Prostate gland (tissue), 2 donors: ENCODE data around the gene MSRB3. TPM values are rescaled to one million over a fixed set of nuclear protein-coding genes. Genes with fewer than 3 reads are reported as not detected.

Experiments used
- DNase-seq: peaks from one replicate; pipeline ENCODE4 v3.0.0-alpha.2; 2019; ENCODE audit warnings: low spot score
- H3K27ac ChIP-seq, 2 donors: fragments of 200-600 bp; sonication (generic); 2 replicates each; pipeline ENCODE4 v1.5.1; 2017 to 2019
- H3K27me3 ChIP-seq: fragments of 200-600 bp; sonication (generic); replicated peaks from 2 replicates; pipeline ENCODE4 v1.5.1; 2019; ENCODE audit not compliant: insufficient read depth
- H3K36me3 ChIP-seq, 2 donors: fragments of 200-600 bp; sonication (generic); 1 replicate in 1 of 2; 2 replicates in 1 of 2; pipeline versions ENCODE4 v1.5.1 to v1.8.1; 2017 to 2019
- H3K4me1 ChIP-seq: fragments of 200-600 bp; sonication (generic); replicated peaks from 2 replicates; pipeline ENCODE4 v1.5.1; 2019
- H3K4me3 ChIP-seq, 2 donors: fragments of 200-600 bp; sonication (generic); 2 replicates each; pipeline ENCODE4 v1.5.1; 2017 to 2019
- H3K9me3 ChIP-seq: fragments of 200-600 bp; sonication (generic); 2 replicates; pipeline ENCODE4 v1.5.1; 2017
- CTCF ChIP-seq, 4 experiments: fragments of 200-600 bp in 2 of 4; fragments of 450-650 bp in 2 of 4; sonication (generic) in 2 of 4; IDR thresholded peaks; 1 replicate in 3 of 4; 2 replicates in 1 of 4; pipeline ENCODE4 v1.5.1; 2016 to 2019; ENCODE audit warnings: antibody characterized with exemption in 4 of 4, mild to moderate bottlenecking in 2 of 4, moderate library complexity in 2 of 4
- POLR2A ChIP-seq: fragments of 450-650 bp; IDR thresholded peaks from one replicate; pipeline ENCODE4 v1.6.1; 2016; ENCODE audit warnings: antibody characterized with exemption, mild to moderate bottlenecking
- POLR2AphosphoS5 ChIP-seq: sonication (generic); formaldehyde crosslinking; IDR thresholded peaks from one replicate; pipeline ENCODE4 v1.6.1; 2017; ENCODE audit warnings: antibody characterized with exemption
- WGBS: methylation state at CpG from one replicate; pipeline ENCODE4 v1.1.5; 2018; 5-methylcytosine and 5-hydroxymethylcytosine counted together
- intact Hi-C: fragments of 100-400 bp; cut with DNase I; formaldehyde crosslinking; loops from one replicate; pipeline ENCODE4 v1.14.2; 2022
- total RNA-seq, 2 donors: library from RNA; depleted of rRNA; stranded (reverse); fragments of >200 nt; gene quantifications; one replicate each; pipeline ENCODE4 v1.1.0, GENCODE V29; 2016

The MSRB3 gene
- total RNA-seq, 2 donors from 2014 or later: 32.2 to 42.9 TPM

GRCh38 chr12:65432651-65433050 lies 154.2 kb downstream of the MSRB3 start:
- intact Hi-C loops: no loop called here
- 3% methylated on average over 1 of the region's 1 CpG for WGBS
- H3K36me3 ChIP-seq: no peaks in the 10 kb centered on the region
- H3K4me3 ChIP-seq: no peak overlapping the region
- no peak for TF ChIP-seq POLR2A
- no peak for TF ChIP-seq POLR2AphosphoS5
- no peak for TF ChIP-seq CTCF (IDR thresholded peaks at IDR 0.05)
- no peaks in the 10 kb centered on the region for H3K4me1 ChIP-seq
- no peak overlapping the region for H3K27ac ChIP-seq
- H3K27me3 ChIP-seq: no peaks in the 10 kb centered on the region
- DNase-seq: no peak
- H3K9me3 ChIP-seq: no peaks in the 10 kb centered on the region

- H3K36me3 ChIP-seq: no peaks in the 10 kb centered on the region
- H3K27me3 ChIP-seq: no peaks in the 10 kb centered on the region
- H3K4me1 ChIP-seq: no peaks in the 10 kb centered on the region
- no peaks in the 10 kb centered on the region for H3K9me3 ChIP-seq
- TF ChIP-seq POLR2A: no peak
- no peak for TF ChIP-seq CTCF (IDR thresholded peaks at IDR 0.05)
- TF ChIP-seq POLR2AphosphoS5: no peak
- no peak overlapping the region for H3K4me3 ChIP-seq
- intact Hi-C loops: no loop called here
- no peak overlapping the region for H3K27ac ChIP-seq
- no peak for DNase-seq
- 76% methylated on average over 3 of the region's 3 CpGs for WGBS
These were observed 156.3 kb downstream of the MSRB3 start for GRCh38 chr12:65434737-65435136.

GRCh38 chr12:65443038-65443437 lies 164.6 kb downstream of the MSRB3 start:
- Histone ChIP-seq H3K9me3 (no peaks in the 10 kb centered on the region), H3K36me3 (no peaks in the 10 kb centered on the region), H3K4me3 (no peak overlapping the region), H3K27ac (no peak overlapping the region), H3K4me1 (no peaks in the 10 kb centered on the region), H3K27me3 (no peaks in the 10 kb centered on the region)
- TF ChIP-seq POLR2AphosphoS5: no peak
- no peak for TF ChIP-seq POLR2A
- TF ChIP-seq CTCF (IDR thresholded peaks at IDR 0.05): no peak
- intact Hi-C loops: no loop called here
- DNase-seq: no peak
- 77% methylated on average over 2 of the region's 2 CpGs for WGBS

- no peak for TF ChIP-seq POLR2AphosphoS5
- TF ChIP-seq CTCF (IDR thresholded peaks at IDR 0.05): no peak
- TF ChIP-seq POLR2A: no peak
- no peak overlapping the region for H3K4me3 ChIP-seq
- H3K27ac ChIP-seq: no peak overlapping the region
- 81% methylated on average over 2 of the region's 2 CpGs for WGBS
- H3K27me3 ChIP-seq: no peaks in the 10 kb centered on the region
- intact Hi-C loops: no loop called here
- H3K9me3 ChIP-seq: no peaks in the 10 kb centered on the region
- no peaks in the 10 kb centered on the region for H3K36me3 ChIP-seq
- DNase-seq: no peak
- no peaks in the 10 kb centered on the region for H3K4me1 ChIP-seq
These were observed 166.5 kb downstream of the MSRB3 start for GRCh38 chr12:65444996-65445395.

- TF ChIP-seq POLR2AphosphoS5 (no peak), POLR2A (no peak), CTCF (IDR thresholded peaks at IDR 0.05) (no peak)
- WGBS: 100% methylated on average over 1 of the region's 1 CpG
- intact Hi-C loops: no loop called here
- Histone ChIP-seq H3K27ac (no peak overlapping the region), H3K36me3 (no peaks in the 10 kb centered on the region), H3K27me3 (no peaks in the 10 kb centered on the region), H3K4me1 (no peaks in the 10 kb centered on the region), H3K4me3 (no peak overlapping the region), H3K9me3 (no peaks in the 10 kb centered on the region)
- DNase-seq: no peak
These were observed 168.4 kb downstream of the MSRB3 start for GRCh38 chr12:65446901-65447300.
